Fibroblast of peridontal ligament (primary cell): ENCODE measurements around the gene SBNO1.
A peak's percentile ranks its signal among the peaks of the same experiment; 100 is the strongest.
"Not testable (repeated sequence)": the region's sequence is repeated elsewhere in the genome, so short reads cannot be mapped to it uniquely, and the experiment has no call there.

Experiments
- DNase-seq: peaks from one replicate; pipeline ENCODE4 v3.0.0-alpha.2; 2010; ENCODE audit errors: extremely low read depth

SBNO1 gene

DNA sequence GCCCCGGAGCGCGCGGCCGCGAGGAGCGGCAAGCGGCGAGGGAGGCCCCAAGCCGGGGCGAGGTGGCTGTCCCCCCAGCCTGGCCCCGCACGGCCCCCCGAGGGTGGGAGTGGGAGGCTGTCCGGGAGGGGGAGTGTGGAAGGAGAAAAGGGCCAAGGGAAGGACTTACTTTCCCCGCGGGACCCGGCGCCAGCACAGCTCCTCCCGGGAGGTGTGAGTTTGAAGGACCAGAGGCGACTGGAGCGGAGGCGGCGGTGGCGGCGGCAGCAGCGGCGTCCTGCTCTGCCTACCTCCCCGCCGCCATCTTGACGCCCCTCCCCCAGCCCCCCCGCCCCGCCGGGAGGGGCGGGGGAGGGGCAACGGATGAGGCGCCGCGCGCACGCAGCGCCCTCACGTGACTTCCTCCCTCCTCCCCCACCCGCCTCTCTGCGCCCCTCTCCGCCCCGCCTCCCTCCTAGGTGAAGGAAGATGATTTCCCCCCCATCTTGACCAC lies at the start of gene SBNO1:
Gene SBNO1 (minus strand): TSS at position 316 of the 493 bp plus-strand sequence. CDS start 14,406 bp downstream, outside the sequence.
- DNase-seq: peak; percentile 84

- DNase-seq: no peak
Observed at GRCh38 chr12:123410041-123410412, 45.4 kb upstream of the SBNO1 start.

DNA sequence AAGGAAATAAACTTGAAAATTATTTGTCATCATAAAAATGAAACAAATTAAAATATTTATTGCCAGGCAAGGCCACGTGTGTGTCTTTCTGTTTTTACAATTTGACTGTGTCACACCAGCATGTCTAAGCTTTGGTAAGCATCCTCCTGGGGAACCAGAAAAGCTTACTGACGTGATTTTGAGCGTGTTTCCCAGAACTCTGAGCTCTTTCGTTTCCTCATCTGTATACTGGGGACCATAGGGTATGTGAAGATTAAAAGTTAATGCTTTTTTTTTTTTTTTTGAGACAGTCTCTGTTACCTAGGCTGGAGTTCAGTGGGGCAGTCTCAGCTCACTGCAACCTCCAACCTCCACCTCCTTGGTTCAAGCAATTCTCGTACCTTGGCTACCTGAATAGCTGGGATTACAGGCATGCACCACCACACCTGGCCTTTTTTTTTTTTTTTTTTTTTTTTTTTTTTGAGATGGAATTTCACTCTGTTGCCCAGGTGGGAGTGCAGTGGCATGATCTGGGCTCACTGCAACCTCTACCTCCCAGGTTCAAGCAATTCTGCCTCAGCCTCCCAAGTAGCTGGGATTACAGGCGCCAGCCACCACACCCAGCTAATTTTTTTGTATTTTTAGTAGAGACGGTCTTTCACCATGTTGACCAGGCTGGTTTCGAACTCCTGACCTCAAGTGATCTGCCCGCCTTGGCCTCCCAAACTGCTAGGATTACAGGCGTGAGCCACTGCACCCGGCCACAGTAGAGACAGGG lies 44.8 kb upstream of the SBNO1 start:
- not testable (repeated sequence) for DNase-seq

GRCh38 chr12:123408619-123409018 lies 44.0 kb upstream of the SBNO1 start:
- not testable (repeated sequence) for DNase-seq

DNA sequence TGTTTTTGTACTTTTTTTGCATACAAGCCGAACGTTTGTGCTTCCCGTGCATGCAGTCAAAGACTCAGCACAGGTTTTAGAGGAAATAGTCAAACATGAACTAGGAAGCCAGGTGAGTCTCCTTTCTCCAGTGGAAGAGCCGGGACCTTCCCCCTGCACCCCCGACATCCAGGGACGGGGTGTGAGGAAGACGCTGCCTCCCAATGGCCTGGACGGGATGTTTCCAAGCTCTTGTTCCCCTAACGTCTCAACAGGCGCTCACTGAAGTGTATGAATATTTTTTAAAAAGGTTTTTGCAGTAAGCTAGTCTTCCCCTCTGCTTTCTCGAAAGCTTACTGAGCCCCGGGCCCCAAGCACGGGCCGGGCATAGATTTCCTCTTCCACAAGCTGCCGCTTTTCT lies 43.3 kb upstream of the SBNO1 start:
- DNase-seq: not testable (repeated sequence)

GRCh38 chr12:123407269-123407668 lies 42.6 kb upstream of the SBNO1 start:
- DNase-seq: not testable (repeated sequence)

DNA sequence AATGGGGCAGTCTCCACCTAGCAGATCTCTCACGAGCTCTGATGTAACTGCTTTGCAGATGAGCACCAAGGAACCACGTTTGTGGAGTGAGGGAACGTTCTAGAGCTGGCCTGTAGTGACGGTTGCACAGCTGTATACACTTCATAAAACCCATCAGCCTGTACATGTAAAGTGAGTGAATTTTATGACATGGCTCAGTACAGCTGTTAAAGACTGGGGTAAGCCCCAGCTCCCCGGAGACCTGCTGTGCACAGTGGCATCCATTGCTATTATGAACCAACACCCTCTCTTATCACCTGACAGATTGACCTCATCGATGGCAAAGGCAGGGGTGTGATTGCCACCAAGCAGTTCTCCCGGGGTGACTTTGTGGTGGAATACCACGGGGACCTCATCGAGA lies 39.9 kb upstream of the SBNO1 start:
- DNase-seq: no peak

DNA sequence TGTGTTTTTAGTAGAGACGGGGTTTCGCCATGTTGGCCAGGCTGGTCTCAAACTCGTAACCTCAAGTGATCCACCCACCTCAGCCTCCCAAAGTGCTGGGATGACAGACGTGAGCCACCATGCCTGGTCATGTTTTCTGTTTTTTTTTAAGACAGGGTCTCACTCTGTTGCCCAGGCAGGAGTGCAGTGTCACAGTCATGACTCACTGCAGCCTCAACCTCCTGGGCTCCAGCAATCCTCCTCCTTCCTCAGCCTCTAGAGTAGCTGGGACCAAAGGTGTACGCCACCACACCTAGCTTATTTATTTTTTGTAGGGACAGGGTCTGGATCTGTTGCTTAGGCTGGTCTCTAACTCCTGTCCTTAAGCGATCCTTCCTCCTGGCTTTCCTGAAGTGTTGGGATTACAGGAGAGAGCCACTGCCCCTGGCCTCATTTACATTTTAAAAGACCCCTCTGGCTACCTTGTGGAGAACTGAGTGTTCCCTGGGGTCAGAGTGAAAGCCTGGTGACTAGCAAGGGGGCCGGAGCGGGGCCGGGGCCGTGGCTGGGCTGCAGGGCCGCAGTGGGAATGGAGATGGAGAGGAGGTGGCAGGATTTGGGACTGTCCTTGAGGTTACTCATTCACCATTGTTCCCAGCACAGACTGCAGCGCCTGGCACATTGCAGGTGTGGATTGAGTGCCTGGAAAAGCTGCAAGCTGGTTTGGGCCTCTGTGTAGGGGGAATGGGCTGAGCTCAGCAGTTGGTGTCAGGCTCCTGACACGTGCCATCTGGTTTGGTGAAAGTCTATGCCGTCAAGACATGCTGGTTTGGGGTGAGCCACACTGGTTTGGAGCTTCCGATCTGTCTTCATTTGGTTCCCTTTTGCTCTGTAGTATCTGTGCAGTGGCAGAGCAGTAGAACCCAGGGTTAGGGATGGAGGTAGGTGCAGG lies 37.4 kb upstream of the SBNO1 start:
- DNase-seq: no peak

DNA sequence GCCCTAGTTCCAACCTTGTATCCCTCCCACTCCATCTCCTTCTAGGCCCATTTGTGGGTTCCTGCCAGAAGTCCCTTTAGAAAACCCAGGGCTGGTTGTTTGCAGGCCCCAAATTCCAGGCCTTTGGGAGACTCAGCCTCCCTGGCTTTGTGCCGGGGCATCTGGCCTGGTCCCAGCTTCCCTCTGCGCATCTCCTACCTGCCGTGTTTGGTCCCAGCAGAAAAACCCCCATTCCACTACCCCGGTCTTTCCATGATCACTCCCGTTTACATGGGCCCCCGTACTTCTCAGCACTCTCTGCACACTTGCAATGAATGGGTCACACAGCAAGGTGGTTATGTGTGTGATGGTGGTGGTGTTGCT lies 34.6 kb upstream of the SBNO1 start:
- DNase-seq: no peak

DNA sequence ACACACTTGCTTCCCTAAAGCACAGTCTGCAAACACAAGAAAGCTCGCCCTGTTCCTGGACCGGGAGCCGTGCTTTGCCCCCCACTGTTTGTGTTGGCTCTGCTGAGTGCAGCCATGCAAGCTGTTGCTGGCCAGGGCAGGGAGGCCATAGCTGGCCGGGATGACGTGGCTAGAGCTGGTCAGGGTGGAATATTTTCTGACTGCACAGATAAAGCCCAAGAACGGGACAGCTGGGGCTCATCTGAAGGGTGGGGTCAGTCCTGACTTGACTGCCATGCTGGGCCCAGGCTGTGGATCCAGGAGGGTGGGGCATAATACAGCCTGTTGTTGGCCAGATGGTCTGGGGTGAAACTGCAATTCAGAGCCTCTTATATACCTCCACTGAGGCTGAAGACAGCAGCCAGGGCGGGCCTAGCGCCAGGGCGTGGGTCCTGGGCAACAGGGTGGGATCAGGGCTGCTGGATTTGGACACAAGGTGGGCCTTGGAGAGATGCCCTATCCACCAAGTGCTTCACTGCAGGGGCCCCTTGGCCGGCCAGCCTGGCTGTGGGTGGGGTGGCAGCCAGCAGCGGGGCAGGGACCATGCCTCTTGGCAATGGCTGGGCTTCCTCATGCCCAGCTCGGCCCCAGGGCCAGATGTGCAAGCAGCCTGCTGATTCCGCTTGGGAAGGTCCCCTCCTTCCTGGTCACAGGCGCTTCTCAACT lies 34.1 kb upstream of the SBNO1 start:
- DNase-seq: peak; percentile 83

DNA sequence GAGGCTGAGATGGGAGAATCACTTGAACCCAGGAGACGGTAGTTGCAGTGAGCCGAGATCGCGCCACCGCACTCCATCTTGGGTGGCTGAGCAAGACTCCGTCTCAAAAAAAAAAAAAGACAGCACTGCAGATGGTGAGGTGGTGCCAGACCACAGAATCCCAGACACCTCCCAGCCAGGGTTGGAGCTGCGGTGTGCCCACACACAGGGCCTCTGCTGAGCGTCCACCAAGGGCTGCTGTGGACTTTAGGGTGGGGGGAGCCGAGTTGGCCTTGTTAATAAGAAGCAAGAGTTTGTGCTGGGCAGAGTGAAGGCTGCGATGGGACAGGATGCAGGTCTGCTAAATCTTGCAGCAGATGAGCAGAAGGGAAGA lies 33.5 kb upstream of the SBNO1 start:
- DNase-seq: no peak

GRCh38 chr12:123397400-123397799 lies 32.8 kb upstream of the SBNO1 start:
- DNase-seq: no peak

GRCh38 chr12:123396954-123397353 lies 32.3 kb upstream of the SBNO1 start:
- no peak for DNase-seq

GRCh38 chr12:123396543-123396942 lies 31.9 kb upstream of the SBNO1 start:
- DNase-seq: no peak

DNA sequence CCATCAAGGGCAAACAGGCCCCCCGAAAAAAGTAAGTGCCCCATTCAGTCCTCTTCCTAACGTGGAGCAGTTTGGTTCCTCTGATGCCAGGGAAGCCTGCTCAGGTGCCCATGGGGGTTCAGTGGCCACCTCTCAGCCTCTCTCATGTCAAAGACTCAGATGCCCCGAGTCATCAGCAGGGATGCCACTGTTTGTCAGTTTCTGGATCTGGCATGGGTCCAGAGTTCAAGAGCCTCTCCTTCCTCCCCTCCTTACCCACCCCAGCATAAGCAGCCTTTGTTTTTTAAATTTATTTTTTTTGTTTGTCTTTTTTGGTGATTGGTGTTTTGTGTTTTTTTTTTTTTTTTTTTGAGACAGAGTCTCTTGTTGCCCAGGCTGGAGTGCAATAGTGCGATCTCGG lies 30.6 kb upstream of the SBNO1 start:
- DNase-seq: no peak

GRCh38 chr12:123393747-123394146 lies 29.1 kb upstream of the SBNO1 start:
- peak; percentile 93 for DNase-seq

DNA sequence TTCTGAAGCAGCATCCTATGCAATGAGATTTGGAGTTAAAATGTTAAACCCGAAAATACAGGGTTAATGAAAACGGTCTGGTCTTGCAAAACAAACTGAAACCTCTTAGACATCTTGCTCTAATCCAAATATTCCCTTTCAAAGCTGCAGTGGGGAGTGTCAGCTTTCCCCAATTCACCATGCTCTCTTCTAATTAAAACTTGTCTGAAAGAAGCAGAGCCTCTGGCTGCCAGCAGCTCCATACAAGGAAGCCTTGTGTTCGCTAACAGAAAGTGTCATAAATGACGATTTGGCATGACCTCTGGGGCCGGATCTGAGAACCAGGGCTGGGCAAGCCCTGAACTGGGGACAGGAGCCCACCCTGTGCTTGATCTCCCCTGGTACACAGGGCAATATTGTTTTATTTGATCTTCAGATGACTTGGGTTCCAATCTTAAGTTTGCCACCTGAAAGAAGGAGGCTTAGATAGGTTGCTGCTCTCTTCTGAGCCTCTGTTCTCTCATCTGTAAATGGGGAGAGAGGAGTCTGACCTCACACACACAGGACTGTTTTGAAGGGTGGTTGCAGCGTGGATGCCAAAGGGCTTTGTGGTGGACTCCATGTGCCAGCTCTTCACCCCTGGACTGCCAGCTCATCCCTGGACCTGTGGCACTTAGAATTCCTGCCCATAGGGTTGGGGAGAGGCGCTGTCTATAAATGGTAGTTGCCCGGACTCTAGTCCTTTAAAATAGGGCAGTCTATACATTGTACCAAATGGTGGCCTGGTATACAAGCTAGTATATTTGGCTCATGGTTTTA lies 27.1 kb upstream of the SBNO1 start:
- peak; percentile 73 for DNase-seq

DNA sequence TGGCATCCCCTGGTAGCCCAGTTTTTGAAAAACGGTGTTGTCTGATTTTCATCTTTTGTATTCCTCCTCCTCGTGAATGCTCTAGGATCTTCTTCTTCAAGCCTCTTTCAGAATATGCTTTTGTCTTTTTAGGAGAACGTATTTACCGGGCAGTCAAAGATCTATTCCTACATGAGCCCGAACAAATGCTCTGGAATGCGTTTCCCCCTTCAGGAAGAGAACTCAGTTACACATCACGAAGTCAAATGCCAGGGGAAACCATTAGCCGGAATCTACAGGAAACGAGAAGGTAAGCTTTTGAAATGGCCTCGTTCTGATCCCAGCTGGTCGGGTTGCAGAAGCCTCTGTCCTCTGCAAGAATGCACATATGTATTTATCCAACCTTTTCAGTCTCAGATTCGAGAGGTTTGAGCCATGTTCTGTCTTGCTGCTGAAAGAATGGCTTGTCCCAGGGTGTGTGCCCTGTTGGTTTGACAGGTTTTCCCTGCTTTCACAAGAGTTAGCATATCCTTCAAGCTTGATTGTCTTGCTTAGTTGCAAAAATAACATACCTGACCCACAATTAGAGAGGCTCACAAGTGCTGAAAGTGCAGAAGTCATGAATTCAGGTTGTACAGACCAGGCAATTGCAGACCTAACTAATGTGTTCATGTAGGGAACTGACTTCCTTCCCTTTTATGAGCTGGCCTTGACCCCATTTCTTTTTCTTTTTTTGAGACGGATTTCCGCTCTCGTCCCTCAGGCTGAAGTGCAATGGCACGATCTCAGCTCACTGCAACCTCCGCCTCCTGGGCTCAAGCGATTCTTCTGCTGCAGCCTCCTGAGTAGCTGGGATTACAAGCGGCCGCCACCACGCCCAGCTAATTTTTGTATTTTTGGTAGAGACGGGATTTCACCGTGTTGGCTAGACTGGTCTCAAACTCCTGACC lies 26.1 kb upstream of the SBNO1 start:
- no peak for DNase-seq

DNA sequence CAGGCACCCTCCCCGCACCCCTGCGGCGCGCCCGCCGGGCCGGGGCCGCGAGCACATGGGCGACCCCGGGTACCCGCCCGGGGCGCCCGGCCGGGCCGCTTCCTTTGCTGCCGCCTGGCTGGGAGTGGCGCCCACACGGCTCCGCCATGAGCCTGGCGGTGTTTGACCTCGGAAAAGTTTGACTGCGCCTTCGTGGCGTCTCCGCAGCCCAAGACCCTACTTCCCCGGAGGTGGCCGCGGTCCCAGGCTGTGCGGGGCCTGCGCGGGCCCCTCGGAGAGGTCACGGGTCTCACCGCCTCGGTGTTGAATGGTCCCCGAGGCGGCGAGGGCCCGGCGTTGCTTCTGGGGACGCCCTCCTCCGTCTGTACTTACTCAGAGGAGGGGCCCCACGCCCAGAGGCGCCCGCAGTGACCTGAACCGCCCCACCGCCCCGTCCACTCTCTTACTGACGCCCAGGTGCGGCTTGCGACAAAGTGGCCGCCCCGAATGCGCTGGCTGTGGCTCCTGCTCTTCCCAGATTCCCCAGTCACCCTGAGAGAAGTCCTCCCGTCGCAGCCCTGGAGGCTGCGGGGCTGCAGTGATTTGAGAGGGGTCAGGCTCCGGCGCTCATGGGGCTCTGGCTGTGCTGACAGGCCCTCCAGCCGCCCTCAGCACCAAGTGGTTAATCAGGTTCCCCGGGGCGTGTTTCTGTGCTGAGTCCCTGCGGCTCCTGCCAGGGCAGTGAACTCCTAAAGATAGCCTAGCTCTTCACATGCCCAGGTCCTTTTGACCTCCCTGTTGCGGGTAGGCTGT lies 25.1 kb upstream of the SBNO1 start:
- no peak for DNase-seq
